ENCODE results near the gene TJP2.

DNA sequence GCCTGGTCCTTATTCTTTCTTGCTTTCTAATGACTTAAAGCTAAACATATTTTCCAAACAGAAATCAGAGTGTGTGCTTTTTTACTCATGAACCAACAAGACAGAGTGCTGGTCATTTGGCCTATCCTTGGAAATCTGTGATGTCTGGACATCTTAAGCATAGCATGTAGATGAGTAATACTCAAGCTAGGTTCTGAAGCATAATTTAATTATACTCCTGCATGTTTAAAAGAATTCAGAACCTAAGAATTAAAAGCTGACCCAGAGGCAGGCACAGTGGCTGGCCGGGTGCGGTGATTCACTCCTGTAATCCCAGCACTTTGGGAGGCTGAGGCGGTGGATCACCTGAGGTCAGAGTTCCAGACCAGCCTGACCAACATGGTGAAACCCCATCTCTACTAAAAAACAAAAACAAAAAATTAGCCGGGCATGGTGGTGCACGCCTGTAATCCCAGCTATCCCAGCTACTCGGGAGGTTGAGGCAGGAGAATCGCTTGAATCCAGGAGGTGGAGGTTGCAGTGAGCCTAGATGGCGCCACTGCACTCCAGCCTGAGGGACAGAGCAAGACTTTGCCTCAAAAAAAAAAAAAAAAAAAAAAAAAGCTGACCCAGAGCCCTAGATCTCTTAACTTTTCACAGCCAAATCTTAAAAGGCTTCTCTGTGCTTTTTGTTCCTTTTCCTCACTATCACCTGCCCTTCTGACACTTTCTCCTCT is 16.2 kb upstream of the TJP2 start:
- no peak for TF ChIP-seq POLR2A (IDR thresholded peaks at IDR 0.05)
- TF ChIP-seq CTCF (IDR thresholded peaks at IDR 0.05), result no peak

Measured in lower leg skin (tissue), 3 donors.